Right lung (tissue), 5 donors: ENCODE results near the gene GPR108. TPM values are rescaled to one million over a fixed set of nuclear protein-coding genes. Genes with fewer than 3 reads are reported as not detected.

Source experiments
- DNase-seq, 2 donors: peaks; one replicate each; pipeline ENCODE4 v3.0.0-alpha.2; 2013
- polyA plus RNA-seq, 5 donors: library from polyadenylated mRNA; unstranded; fragments of 120-200 nt; gene quantifications; one replicate each; pipeline versions ENCODE4 v1.2.1 to v1.2.3, GENCODE V29; 2013; ENCODE audit warnings: inconsistent platforms in 1 of 5, low replicate concordance in 1 of 5; ENCODE audit not compliant: insufficient read length in 5 of 5, insufficient read depth in 1 of 5

GPR108 gene
- polyA plus RNA-seq, 5 donors: 39.3 to 92.3 (median 63.7) TPM

GRCh38 chr19:6739390-6739882 lies 2.1 kb upstream of the GPR108 start, which contains the start of gene TRIP10:
TRIP10 (plus strand) TSS chr19:6739680; CDS start chr19:6739762, 82 bp downstream.
- DNase-seq: peak; percentile 86 to 87

DNA sequence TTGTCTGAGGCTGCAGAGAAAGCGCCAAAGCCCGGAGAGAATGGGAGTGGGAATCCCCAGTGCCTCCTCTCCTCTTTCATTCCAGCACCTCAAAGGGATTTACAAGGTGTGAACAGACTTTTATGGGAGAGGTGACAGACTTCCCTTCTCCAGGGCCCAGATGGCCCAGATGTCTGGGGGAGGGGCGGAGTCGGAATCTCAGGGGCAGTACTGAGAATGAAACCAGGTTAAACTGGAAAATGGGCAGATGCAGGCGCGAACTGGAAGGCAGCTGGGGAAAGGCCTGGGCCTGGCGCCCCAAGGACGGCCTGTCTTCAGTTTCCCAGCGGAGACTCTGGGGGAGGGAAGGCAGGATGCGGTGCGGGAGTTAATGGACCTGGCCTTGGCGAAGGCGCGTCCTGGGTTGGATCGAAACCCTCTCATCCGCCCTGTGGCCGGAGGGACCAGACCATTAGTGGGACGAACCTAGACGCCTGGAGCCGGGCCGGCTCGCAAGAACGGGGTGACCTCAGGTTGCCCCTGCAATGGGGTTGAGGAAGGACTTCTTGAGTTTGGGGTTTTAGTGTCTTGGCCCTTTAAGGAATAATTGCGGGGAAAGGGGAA lies 1.5 kb upstream of the GPR108 start:
- DNase-seq: peak in 1 of 2 donors; percentile 55

- DNase-seq: peak; percentile 75 to 80
Observed at GRCh38 chr19:6737873-6738786, 750 bp upstream of the GPR108 start.

GRCh38 chr19:6736917-6737283 lies 480 bp downstream of the GPR108 start:
- DNase-seq: no peak

DNA sequence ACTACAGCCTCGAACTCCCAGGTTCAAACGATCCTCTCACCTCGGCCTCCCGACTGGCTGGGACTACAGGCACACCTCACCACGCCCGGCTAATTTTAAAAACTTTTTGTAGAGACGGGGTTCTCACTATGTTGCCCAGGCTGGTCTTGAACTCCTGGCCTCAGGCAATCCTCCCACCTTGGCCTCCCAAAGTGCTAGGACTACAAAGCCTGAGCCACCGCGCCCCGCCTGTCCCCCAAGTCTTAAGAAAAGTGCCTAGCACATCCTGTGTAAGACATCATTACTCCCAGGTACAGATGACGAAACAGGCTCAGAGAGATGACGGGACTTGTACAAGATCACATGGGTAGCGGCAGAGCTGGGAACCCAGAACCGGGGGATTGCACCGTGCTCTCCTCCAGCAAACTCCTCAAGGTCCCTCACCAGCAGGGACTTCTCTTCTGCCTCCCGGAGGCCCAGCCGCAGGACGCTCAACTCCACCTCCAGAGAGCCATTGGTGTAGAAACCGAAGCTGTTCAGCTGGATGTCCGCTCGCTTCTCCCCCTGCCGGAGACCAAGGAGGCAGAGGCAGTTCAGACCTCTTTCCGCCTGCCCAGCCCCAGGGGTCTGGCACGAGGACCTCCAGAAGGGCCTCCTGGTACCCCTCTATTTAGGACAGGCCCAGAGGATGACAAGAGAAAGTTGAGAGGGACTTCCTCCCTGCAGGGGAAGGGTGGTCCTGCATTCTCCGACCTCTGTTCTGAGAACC lies 1.0 kb downstream of the GPR108 start:
- peak; percentile 68 to 73 for DNase-seq

GRCh38 chr19:6735181-6735911 lies 2.0 kb downstream of the GPR108 start:
- DNase-seq: no peak

GRCh38 chr19:6734096-6734696 lies 3.2 kb downstream of the GPR108 start:
- DNase-seq: no peak

DNA sequence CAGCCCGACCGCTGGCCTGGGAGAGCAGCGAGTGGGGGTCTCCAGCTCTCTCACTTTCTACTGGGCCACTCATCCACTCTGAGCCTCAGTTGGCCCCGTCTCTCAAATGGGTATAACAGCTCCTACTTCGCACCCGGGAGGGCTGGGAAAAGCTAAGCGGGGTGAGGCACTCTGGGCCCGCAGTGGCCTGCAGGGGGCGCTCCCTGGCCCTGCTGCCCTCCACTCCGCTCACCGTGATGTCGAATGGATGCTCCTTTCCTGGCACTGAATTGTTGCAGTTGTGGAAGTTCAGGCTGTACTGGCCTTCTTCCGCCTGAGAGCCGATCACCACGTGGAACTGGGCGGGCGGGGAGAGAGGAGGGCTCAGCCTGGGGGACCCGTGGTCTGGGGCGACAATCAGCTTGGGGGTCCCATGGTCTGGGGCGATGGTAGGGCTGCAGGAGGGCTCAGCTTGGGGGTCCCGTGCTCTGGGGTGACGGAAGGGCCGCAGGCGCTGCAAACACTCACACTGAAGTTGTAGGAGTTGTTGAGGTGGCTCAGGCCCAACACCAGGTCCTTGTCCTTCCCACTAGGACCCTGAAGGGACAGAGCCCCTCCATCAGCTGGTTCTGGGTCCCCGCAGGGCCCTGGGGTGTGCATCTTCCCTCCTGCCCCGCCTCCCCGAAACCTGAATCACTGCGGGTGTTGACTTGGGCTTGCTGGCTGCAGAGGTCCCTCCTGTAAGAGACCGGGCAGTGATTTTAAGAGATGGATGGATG lies 3.9 kb downstream of the GPR108 start:
- DNase-seq: no peak

- no peak for DNase-seq
Observed at GRCh38 chr19:6732803-6733337, 4.5 kb downstream of the GPR108 start.

DNA sequence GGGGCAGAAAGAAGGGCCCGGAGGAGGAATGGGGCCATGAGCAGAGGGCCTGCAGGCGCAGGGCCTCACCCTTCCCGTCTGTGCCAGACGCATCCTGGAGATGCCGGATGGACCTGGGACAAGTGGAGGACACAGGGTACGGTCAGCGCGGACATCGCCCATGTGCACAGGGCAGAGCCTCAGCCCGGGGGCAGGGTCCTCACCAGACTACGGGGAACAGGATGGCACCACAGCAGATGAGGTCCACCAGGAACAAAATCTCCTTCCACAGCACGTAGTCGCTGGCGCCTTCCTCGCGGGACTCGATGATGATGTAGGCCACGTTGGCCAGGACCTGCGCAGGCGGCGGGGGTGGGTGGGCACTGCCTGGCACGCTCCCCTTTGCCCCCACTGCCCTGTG lies 5.6 kb downstream of the GPR108 start:
- DNase-seq: no peak

GRCh38 chr19:6730941-6731670 lies 6.3 kb downstream of the GPR108 start:
- no peak for DNase-seq

DNA sequence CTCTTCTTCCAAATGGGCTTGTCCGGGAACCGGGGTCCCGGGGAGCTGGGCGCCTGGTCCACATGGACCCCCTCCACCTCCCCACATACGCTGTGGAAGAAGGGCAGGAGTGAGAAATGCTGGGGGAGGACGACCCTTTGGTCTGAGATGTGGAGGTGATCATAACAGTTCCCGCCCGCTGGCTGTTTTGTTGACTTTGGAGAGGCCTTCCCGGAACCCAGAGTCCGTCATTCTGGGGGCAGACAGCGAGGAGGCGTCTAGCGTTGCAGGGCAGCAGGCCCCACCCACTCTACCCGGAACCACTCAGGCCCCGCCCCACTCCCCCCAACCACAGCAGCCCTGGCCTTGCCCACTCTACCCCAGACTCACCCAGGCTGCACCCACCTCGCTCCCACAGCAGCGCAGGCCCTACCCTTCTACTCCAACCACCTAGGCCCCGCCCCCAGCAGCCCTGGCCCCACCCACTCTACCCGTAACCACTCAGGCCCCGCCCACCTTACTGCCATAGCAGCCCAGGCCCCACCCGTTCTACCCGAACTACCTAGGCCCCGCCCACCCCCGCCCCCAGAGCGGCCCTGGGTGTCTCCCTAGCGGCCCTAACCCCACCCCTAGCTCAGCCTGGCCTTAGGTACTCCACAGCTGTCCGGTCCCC lies 7.1 kb downstream of the GPR108 start:
- peak; percentile 23 to 37 for DNase-seq

DNA sequence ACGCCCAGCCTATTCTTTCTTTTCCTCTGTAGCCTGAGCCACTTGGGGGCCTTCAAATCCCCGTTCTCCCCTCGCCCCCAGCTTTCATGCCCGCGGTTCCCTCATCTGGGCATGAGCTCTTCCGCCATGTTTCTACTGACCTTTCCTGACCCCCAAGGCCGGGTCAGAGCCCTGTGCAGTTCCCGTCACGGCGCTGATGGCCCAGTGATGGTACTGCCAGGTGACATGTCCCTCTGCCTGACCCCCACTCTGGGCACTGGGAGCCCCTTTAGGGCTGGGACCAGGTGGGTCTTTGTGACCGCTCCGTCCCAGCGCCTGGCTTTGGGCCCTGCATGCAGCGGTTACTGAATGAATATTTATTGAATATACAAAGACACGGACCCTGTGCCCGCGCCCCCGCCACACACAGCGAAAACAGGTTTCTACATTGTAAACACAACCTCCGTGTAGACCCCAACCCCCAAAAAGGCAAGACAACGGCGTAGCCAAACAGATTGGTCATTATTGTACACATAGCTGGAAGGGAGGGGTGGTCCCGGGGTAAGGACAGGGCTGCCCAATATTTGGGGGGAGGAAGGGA lies 7.7 kb downstream of the GPR108 start:
- no peak for DNase-seq

DNA sequence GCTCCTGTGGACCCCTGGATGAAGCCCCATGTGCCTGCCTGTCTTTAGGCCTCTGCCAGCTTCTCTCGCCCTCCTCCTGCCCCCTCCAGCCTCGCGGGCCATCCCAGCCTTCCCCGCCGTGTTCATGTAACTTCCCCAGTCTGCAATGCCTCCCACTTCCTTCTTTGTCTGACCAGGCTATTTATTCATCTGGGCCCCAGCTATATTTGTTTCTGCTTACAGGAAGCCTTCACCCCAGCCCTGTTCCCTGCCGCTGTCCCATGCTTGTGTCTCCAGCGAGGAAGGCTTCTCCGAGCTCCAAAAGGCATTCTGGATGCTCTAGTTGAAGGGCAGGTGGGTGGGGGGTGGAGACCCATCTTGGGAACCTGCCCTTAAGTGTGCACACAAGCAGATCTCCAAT lies 9.0 kb downstream of the GPR108 start:
- no peak for DNase-seq

DNA sequence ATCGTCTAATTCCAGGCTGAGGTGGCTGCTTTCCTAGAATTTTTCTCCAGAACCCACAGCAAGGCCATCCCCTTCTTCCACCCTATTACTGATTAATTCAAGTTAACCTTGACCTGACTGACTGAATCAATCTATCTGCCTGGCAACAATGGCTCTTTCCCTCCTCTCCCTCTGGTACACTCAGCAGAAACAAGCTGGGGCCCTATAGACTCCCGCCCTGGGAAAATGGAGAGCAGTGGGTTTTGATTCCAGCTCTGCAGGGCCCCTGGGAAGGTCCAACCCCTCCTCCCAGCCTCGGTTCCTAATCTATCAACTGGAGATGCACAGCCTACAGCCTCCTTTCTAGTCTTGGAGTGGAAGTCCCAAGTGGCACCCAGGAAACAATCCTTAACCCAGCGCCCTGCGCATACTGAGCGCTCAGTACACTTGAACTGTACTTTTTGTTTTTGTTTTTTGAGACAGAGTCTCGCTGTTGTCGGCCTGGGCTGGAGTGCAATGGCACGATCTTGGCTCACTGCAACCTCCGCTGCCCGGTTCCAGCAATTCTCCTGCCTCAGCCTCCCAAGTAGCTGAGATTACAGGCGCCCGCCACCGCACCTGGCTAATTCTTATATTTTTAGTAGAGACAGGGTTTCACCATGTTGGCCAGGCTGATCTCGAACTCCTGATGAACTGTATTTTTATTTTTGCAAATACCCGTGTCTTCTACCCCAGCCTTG lies 11.7 kb downstream of the GPR108 start:
- no peak for DNase-seq

DNA sequence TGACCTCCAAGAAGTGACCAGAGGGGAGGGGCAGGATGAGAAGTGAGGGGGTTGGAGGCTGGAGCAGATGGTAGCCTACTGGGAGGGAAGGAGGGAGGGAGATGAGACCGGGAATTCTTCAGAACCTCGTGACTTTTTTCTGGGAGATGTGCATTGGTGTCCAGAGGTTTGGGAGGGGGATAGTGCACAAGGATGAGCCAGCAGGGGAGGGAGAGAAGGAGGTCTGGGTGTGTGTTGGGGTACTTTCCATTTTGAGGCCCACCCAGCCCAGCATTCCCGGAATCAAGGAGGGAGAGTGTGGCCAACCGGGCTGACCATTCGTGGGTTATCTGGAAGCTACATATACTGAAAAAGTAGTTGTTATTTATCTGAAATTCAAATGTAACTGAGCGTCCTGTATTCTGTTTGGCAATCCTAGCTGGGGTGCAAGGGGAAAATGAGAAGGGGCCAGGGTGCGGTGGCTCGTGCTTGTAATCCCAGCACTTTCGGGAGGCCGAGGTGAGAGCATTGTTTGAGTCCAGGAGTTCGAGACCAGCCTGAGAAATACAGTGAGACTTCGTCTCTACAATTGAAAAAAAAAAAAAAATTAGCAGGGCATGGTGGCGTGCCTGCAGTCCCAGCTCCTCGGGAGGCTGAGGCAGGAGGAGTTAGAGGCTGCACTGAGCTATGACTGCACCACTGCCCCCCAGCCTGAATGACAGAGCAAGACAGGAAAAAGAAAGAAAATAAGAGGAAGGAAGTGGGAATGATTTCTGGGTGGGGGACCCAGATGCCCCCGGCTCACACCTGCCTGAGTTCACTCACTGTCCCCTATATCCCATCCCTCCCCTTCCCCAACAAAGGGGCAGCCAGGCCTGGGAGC lies 12.5 kb downstream of the GPR108 start:
- no peak for DNase-seq

DNA sequence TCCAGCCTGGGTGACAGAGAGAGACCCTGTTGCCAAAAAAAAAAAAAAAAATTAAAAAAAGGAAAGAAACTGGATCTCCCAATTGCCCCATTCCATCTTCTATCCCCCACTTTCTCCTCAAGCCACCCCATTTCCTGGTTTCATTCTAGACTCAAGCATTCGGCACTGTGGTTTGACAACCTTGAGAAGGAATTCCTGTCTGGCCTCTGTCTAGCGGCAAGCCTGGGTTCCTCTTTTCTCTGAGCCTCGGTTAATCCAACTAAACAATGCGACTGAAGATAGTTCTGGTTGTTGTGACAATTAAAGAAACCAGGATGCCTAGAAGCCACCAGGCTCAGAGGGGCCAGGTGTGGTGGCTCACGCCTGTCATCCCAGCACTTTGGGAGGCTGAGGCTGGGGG lies 13.6 kb downstream of the GPR108 start:
- DNase-seq: no peak
